Measurements from ENCODE around the gene CACNA2D2. TPM values are rescaled to one million over a fixed set of nuclear protein-coding genes. Genes with fewer than 3 reads are reported as not detected.

Gene CACNA2D2
- total RNA-seq, 1 donor from 2014 or later: 1.00 TPM

DNA sequence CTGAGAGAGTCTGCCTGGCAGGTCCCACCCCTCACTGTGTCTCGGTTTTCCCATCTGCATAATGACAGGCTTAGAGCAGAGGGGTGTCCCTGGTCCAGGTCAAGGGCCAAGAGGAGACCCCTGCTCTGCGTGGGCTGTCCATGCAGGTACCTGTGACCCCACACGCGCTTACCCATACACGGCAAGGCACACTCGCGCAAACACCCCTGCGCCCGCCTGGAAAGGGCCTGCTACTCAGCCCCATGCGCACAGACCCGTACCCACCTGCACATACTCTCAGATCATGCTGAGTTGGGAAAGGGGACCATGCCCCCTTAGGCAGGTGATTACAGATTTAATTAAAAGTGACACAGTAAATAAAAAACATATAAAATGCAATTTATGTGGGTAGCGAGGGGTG is 120.7 kb downstream of the CACNA2D2 start:
- no peak overlapping the region for H3K27ac ChIP-seq (ENCODE audit: low read depth, low read length)
- Mint-ChIP-seq H3K27me3 (ENCODE audit: low read depth, unreplicated experiment) (peaks cover 57% of the 10 kb centered on the region), H3K4me1 (ENCODE audit: low read depth, unreplicated experiment) (no peaks in the 10 kb centered on the region), H3K27ac (ENCODE audit: unreplicated experiment) (no peak overlapping the region), H3K9me3 (ENCODE audit: unreplicated experiment) (no peaks in the 10 kb centered on the region), H3K36me3 (ENCODE audit: low read depth, unreplicated experiment) (no peaks in the 10 kb centered on the region), H3K4me3 (ENCODE audit: unreplicated experiment) (no peak overlapping the region)
- no peaks in the 10 kb centered on the region for H3K79me2 ChIP-seq (ENCODE audit: insufficient read depth, low read length)
- H3K4me3 ChIP-seq (ENCODE audit: insufficient read depth, low read depth, low read length): no peak overlapping the region
- DNase-seq (ENCODE audit: low read depth) (no peak), FAIRE-seq (no peak)
- no peak for TF ChIP-seq EZH2 (IDR thresholded peaks at IDR 0.05; ENCODE audit: insufficient read depth, low read length)
- TF ChIP-seq, protein P1, sequence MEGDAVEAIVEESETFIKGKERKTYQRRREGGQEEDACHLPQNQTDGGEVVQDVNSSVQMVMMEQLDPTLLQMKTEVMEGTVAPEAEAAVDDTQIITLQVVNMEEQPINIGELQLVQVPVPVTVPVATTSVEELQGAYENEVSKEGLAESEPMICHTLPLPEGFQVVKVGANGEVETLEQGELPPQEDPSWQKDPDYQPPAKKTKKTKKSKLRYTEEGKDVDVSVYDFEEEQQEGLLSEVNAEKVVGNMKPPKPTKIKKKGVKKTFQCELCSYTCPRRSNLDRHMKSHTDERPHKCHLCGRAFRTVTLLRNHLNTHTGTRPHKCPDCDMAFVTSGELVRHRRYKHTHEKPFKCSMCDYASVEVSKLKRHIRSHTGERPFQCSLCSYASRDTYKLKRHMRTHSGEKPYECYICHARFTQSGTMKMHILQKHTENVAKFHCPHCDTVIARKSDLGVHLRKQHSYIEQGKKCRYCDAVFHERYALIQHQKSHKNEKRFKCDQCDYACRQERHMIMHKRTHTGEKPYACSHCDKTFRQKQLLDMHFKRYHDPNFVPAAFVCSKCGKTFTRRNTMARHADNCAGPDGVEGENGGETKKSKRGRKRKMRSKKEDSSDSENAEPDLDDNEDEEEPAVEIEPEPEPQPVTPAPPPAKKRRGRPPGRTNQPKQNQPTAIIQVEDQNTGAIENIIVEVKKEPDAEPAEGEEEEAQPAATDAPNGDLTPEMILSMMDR (IDR thresholded peaks at IDR 0.05; ENCODE audit: insufficient read depth, low read depth, low read length): no peak
- no peaks in the 10 kb centered on the region for H3K9me3 ChIP-seq (ENCODE audit: insufficient read depth, low read depth, low read length)
- no peak overlapping the region for H3K4me2 ChIP-seq (ENCODE audit: low read length)
- H2AFZ ChIP-seq (ENCODE audit: low read depth, low read length): no peak overlapping the region
- H3K9ac ChIP-seq (ENCODE audit: low read length): no peak overlapping the region
- no peaks in the 10 kb centered on the region for H4K20me1 ChIP-seq (ENCODE audit: insufficient read depth, low read length)
- no peaks in the 10 kb centered on the region for H3K36me3 ChIP-seq (ENCODE audit: insufficient read depth, low read length)
- no peaks in the 10 kb centered on the region for H3K27me3 ChIP-seq (ENCODE audit: insufficient read depth, low read length)
- no peaks in the 10 kb centered on the region for H3K4me1 ChIP-seq (ENCODE audit: insufficient read depth, low read length)

DNA sequence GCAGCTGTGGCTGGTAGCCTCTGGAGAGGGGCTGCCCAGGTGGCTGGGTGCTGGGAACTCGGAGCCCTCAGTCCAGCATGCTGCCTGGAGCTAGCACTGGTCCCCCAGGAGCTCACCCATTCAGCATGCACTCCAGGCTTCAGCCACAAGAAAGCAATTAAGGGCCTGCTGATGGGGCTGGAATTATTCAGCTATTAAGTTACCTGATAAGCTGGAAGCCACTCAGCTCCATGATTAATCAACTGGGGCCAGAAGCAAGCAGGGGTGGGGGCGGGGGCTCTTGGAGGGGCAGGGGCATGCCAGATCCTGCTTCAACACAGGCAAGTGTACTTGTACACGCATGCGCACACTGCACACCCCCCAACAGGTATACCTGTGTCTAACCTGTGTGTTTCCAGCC is 122.1 kb downstream of the CACNA2D2 start:
- no peaks in the 10 kb centered on the region for H4K20me1 ChIP-seq (ENCODE audit: insufficient read depth, low read length)
- no peaks in the 10 kb centered on the region for H3K36me3 Mint-ChIP-seq (ENCODE audit: low read depth, unreplicated experiment)
- DNase-seq (ENCODE audit: low read depth) (no peak), FAIRE-seq (no peak)
- H3K27me3 ChIP-seq (ENCODE audit: insufficient read depth, low read length): no peaks in the 10 kb centered on the region
- H3K4me2 ChIP-seq (ENCODE audit: low read length): no peak overlapping the region
- H3K4me3 ChIP-seq (ENCODE audit: insufficient read depth, low read depth, low read length): no peak overlapping the region
- no peak overlapping the region for H3K27ac ChIP-seq (ENCODE audit: low read depth, low read length)
- H3K4me1 ChIP-seq (ENCODE audit: insufficient read depth, low read length): no peaks in the 10 kb centered on the region
- H3K9me3 Mint-ChIP-seq (ENCODE audit: unreplicated experiment): no peaks in the 10 kb centered on the region
- H3K4me1 Mint-ChIP-seq (ENCODE audit: low read depth, unreplicated experiment): no peaks in the 10 kb centered on the region
- H3K79me2 ChIP-seq (ENCODE audit: insufficient read depth, low read length): no peaks in the 10 kb centered on the region
- H3K27me3 Mint-ChIP-seq (ENCODE audit: low read depth, unreplicated experiment): peaks cover 54% of the 10 kb centered on the region
- no peaks in the 10 kb centered on the region for H3K36me3 ChIP-seq (ENCODE audit: insufficient read depth, low read length)
- TF ChIP-seq, protein P1 (IDR thresholded peaks at IDR 0.05; ENCODE audit: insufficient read depth, low read depth, low read length): no peak
- no peak for TF ChIP-seq EZH2 (IDR thresholded peaks at IDR 0.05; ENCODE audit: insufficient read depth, low read length)
- no peak overlapping the region for H3K4me3 Mint-ChIP-seq (ENCODE audit: unreplicated experiment)
- H2AFZ ChIP-seq (ENCODE audit: low read depth, low read length): no peak overlapping the region
- no peak overlapping the region for H3K9ac ChIP-seq (ENCODE audit: low read length)
- no peaks in the 10 kb centered on the region for H3K9me3 ChIP-seq (ENCODE audit: insufficient read depth, low read depth, low read length)
- no peak overlapping the region for H3K27ac Mint-ChIP-seq (ENCODE audit: unreplicated experiment)

DNA sequence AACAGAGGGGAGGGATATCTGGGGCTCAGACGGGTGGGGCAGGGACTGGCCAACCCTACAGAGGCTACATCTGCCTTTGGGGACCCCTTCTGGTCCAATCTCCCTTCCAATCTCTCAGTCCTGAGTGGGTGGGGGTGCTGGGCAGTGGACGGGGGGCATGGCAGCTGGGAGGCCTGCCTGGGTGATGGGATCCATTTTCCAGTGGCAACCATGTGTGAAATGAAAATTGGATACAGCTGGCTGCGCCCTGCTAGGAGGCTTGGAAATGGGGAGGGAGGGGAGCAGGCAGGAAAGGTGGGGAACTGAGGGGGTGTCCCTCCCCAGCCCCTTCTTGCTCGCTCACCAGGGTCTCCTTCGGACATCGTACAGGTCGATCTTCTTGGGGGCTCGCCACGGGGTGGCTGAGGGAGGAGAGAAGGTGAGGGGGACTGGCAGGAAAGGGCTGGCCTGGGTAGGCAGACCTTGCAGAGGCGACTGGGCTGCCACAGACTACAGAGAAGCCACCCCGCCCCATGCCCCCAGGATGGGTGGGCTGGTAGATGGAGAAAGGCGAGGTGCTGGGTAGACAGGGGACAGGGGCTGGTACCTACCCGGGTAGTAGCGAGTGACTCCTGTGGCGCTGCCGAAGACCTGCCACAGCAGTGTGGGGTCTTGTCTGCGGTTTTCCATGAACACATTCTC is 122.9 kb downstream of the CACNA2D2 start:
- H3K4me3 ChIP-seq (ENCODE audit: insufficient read depth, low read depth, low read length): no peak overlapping the region
- Mint-ChIP-seq H3K27ac (ENCODE audit: unreplicated experiment) (no peak overlapping the region), H3K4me3 (ENCODE audit: unreplicated experiment) (no peak overlapping the region), H3K36me3 (ENCODE audit: low read depth, unreplicated experiment) (no peaks in the 10 kb centered on the region), H3K27me3 (ENCODE audit: low read depth, unreplicated experiment) (peaks cover 49% of the 10 kb centered on the region), H3K9me3 (ENCODE audit: unreplicated experiment) (no peaks in the 10 kb centered on the region), H3K4me1 (ENCODE audit: low read depth, unreplicated experiment) (no peaks in the 10 kb centered on the region)
- no peak overlapping the region for H3K9ac ChIP-seq (ENCODE audit: low read length)
- no peak overlapping the region for H3K27ac ChIP-seq (ENCODE audit: low read depth, low read length)
- no peak overlapping the region for H2AFZ ChIP-seq (ENCODE audit: low read depth, low read length)
- DNase-seq (ENCODE audit: low read depth) (no peak), FAIRE-seq (no peak)
- TF ChIP-seq, protein P1 (IDR thresholded peaks at IDR 0.05; ENCODE audit: insufficient read depth, low read depth, low read length): no peak
- TF ChIP-seq EZH2 (IDR thresholded peaks at IDR 0.05; ENCODE audit: insufficient read depth, low read length): no peak
- H3K27me3 ChIP-seq (ENCODE audit: insufficient read depth, low read length): no peaks in the 10 kb centered on the region
- H3K4me1 ChIP-seq (ENCODE audit: insufficient read depth, low read length): no peaks in the 10 kb centered on the region
- H3K79me2 ChIP-seq (ENCODE audit: insufficient read depth, low read length): no peaks in the 10 kb centered on the region
- H3K36me3 ChIP-seq (ENCODE audit: insufficient read depth, low read length): no peaks in the 10 kb centered on the region
- no peaks in the 10 kb centered on the region for H3K9me3 ChIP-seq (ENCODE audit: insufficient read depth, low read depth, low read length)
- no peak overlapping the region for H3K4me2 ChIP-seq (ENCODE audit: low read length)
- H4K20me1 ChIP-seq (ENCODE audit: insufficient read depth, low read length): no peaks in the 10 kb centered on the region
